Dendritic cell treated with granulocyte-macrophage colony-stimulating factor and Interleukin-4, amounts not matched to agents 40 ng/mL and 50 ng/mL, for 4 days (primary cell): ENCODE results near the gene POC1B.

Experiments used
- H3K27ac Mint-ChIP-seq: one replicate; pipeline ENCODE4 v1.8.0; 2022; ENCODE audit warnings: mild to moderate bottlenecking, mixed read lengths
- H3K27me3 Mint-ChIP-seq: one replicate; pipeline ENCODE4 v1.8.0; 2022; ENCODE audit warnings: mild to moderate bottlenecking, mixed read lengths
- H3K36me3 Mint-ChIP-seq: one replicate; pipeline ENCODE4 v1.8.0; 2022; ENCODE audit warnings: low read depth, mixed read lengths
- H3K4me1 Mint-ChIP-seq: one replicate; pipeline ENCODE4 v1.8.0; 2022; ENCODE audit warnings: low read depth, mixed read lengths
- H3K4me3 Mint-ChIP-seq: one replicate; pipeline ENCODE4 v1.8.0; 2022; ENCODE audit warnings: mild to moderate bottlenecking, moderate library complexity, mixed read lengths
- H3K9me3 Mint-ChIP-seq: one replicate; pipeline ENCODE4 v1.8.0; 2022; ENCODE audit warnings: mixed read lengths
- intact Hi-C: fragments of 100-400 bp; cut with micrococcal nuclease; formaldehyde crosslinking; loops from one replicate; pipeline ENCODE4 v1.15.0; 2022

POC1B gene

DNA sequence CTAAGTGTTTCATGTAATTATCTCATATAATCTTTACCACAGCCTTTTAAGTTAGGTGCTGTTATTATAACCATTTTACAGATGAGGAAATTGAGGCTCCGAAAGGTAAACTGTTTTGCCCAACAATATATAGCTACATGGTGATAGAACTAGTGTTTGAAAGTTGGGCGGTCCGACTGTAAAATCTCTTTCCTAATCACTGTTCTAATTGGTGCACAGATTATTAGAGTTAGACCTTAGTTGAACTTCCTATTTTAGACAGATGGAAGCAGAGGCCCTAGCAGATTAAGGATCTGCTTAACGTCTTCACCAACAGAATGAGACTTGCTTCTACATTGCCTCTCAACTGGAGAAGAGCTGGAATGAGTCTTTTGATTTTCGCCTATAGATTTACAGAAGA lies 143.5 kb downstream of the POC1B start:
- intact Hi-C loops, result loop anchor here (5.0 kb wide), 1 partner anchor 45 kb away; no protein-coding TSS in a partner anchor
- H3K36me3 Mint-ChIP-seq, result no peaks in the 10 kb centered on the region
- no peaks in the 10 kb centered on the region for H3K9me3 Mint-ChIP-seq
- H3K4me1 Mint-ChIP-seq, result peaks cover 46% of the 10 kb centered on the region
- H3K27me3 Mint-ChIP-seq, result no peaks in the 10 kb centered on the region
- H3K27ac Mint-ChIP-seq, result no peak overlapping the region
- no peak overlapping the region for H3K4me3 Mint-ChIP-seq

DNA sequence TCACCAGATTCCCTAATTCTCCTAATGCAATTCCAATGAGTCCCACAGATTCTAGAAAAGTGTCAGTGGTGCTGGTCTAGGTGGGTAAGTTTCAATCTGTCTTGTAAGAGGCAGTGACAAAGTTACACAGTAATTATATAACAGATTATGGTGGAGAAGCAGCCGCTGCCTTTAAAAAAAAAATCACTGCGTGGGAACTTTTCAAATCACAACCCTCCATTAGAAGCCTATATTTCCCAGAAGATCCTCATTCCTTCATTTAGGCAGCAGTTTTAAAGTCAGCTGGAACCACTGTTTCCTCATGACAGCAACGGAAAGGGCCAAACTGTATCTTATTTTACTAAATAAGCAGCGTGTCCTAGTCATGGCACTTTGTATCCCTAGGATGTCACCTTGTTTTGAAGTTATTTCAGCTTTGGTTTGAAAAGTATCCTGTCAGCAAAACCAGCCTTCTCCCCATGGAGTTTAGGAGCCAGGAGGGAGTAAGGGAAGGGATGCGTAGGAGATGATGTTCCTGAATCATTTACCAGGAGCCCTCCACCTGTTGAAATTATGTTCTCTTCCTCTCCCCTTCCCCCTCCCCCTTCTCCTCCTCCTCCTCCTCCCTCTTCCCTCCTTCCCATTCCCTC lies 145.9 kb downstream of the POC1B start:
- H3K9me3 Mint-ChIP-seq, result no peaks in the 10 kb centered on the region
- H3K27ac Mint-ChIP-seq, result no peak overlapping the region
- H3K4me1 Mint-ChIP-seq, result peaks cover 56% of the 10 kb centered on the region
- H3K27me3 Mint-ChIP-seq, result no peaks in the 10 kb centered on the region
- intact Hi-C loops, result loop anchor here (5.0 kb wide), 1 partner anchor 47 kb away; no protein-coding TSS in a partner anchor
- no peaks in the 10 kb centered on the region for H3K36me3 Mint-ChIP-seq
- H3K4me3 Mint-ChIP-seq, result no peak overlapping the region

DNA sequence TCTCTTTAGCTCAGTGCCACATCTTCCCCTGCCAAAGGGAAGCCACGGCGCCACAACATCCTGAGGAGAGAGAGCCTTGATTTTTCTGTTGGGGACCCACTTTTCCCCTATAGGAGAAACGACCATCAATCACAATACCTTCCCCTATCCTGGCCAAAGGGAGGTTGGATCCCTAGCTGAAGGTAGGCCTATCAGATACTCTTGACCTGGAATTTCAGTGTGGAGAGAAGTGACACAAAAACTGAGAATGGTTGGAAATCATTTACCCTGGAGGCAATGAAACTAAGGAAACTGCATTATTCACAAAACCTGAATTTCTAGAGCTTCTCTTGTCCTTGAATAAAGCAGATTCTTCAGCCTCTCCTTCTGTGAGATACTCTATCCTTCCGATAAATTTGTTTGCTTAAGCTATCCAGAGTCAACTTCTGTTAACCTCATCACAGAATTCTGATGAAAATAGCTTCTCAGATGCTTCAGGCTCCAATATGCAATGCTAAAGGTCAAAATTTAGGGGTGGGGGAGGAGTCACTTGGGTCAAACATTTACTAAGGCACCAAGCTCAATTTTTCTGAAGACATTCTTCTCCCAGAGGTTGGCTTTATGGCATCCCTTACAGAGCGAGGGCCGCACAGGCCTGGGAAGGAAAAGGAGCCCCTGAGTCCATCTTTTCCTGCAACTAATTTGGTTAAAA lies 146.6 kb downstream of the POC1B start:
- no peaks in the 10 kb centered on the region for H3K9me3 Mint-ChIP-seq
- H3K4me3 Mint-ChIP-seq, result no peak overlapping the region
- no peaks in the 10 kb centered on the region for H3K36me3 Mint-ChIP-seq
- peaks cover 50% of the 10 kb centered on the region for H3K4me1 Mint-ChIP-seq
- no peak overlapping the region for H3K27ac Mint-ChIP-seq
- no peaks in the 10 kb centered on the region for H3K27me3 Mint-ChIP-seq
- intact Hi-C loops, result no loop called here

DNA sequence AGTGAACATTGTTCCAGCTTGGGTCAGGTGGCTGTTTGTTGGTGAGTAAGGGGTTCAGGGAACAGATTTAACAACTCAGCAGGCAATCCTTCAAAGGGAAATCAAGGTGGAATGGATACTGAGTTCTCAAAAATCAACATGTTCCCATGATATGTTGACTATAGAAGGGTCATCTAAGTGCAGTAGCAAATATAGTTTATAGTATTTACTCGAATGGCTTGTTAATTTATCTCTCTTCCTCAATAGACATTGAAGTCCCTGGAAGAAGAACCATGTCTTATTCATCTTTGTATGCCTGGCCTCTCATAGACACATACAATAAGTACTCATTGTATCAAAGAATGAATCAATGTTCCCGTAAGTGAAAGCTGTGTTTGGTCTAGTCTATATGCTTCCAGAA lies 149.0 kb downstream of the POC1B start:
- Mint-ChIP-seq H3K27ac (no peak overlapping the region), H3K9me3 (no peaks in the 10 kb centered on the region), H3K4me1 (peaks cover 25% of the 10 kb centered on the region), H3K27me3 (no peaks in the 10 kb centered on the region), H3K36me3 (no peaks in the 10 kb centered on the region), H3K4me3 (no peak overlapping the region)
- intact Hi-C loops, result no loop called here

DNA sequence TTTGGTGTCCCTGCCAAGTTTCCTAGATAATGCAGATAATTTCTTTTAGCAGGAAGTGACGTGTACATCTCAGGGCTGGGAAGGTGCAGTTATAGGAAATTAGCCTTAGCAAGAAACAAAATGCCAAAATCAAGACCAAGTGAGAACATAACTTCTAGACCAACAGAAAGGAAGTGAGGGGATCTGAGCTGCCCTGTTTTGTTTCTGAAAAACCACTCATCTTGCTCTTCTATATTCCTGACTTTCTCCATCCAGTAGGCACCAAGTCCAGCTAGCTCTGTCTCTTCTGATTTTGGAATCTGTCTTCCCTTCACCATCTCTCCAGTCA lies 149.7 kb downstream of the POC1B start:
- H3K9me3 Mint-ChIP-seq, result no peaks in the 10 kb centered on the region
- peaks cover 22% of the 10 kb centered on the region for H3K4me1 Mint-ChIP-seq
- H3K36me3 Mint-ChIP-seq, result no peaks in the 10 kb centered on the region
- H3K4me3 Mint-ChIP-seq, result no peak overlapping the region
- H3K27me3 Mint-ChIP-seq, result no peaks in the 10 kb centered on the region
- intact Hi-C loops, result no loop called here
- no peak overlapping the region for H3K27ac Mint-ChIP-seq

DNA sequence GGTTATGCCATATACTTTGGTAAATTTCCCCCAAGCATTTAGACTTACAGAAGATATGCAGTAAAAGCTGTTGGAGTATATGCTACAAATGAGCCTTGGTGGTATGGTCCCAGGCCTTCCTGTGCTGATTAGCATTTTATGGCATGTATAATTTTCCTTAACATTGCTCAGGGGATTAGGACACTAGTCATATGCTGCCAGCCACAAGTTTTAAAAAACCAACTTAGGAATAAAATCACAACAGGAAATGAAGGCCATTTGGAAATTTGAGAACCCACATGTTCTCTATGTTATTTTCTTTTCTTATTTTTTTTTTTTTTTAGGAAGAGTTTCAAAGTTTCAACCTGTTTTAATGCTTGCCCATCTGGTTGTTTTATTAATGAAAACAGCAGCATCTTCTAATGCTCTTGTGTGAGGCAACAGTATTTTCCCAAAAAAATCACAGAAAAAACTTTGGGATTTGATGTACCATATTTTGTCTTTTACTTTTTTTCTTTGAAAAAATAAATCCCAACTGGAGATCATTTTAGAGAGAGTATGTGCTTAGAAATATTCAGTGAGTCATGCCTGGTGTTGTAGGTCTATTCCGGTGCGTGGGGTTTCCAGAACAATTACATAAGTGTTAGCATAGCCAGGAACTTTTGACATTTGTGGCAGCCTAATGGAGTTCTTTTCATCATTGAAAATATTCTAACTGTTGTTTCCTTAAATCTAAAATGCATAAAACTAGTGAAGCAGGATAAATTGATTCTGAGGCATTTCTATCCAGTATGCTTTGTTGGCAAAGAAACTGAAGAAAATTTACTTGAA lies 151.9 kb downstream of the POC1B start:
- Mint-ChIP-seq H3K36me3 (no peaks in the 10 kb centered on the region), H3K4me3 (no peak overlapping the region), H3K9me3 (no peaks in the 10 kb centered on the region), H3K4me1 (peaks cover 28% of the 10 kb centered on the region), H3K27ac (no peak overlapping the region), H3K27me3 (no peaks in the 10 kb centered on the region)
- intact Hi-C loops, result no loop called here

DNA sequence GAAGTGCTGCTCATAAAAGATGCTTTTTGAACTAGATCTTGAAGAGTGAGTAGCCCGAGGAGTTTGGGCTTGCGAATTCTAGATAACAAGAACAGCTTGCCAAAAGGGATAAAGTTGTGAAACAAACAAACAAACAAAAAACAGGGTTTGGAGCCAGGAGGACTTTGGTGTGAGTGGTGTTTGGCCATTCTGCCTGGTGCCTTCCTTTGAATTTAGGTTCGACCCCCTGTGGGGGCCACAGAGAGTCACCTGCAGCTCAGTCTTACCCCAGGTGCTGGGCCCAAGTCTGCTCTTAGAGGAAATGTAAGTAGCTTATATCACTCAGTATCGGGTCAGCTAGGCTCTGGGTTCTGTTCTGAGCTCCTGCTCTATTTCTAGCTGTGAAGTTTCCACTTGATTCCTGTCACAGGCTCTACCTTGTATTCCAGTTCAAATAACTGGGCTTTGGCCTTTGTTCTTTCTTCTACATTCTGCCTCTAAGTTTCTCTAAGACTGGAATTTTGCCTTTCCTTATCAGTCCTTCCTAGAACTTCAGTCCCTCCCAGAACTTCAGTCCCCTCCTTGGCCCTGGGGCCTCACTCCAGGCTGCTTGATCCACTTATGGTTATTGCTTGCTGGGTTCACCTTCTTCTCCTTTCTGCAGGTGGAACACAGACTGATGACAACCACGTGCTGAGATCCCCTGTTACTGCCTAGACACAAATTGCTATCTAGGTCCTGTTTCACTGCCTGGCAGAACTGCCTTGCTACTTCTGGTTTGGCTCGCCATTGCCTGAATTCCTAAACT lies 153.1 kb downstream of the POC1B start:
- no peaks in the 10 kb centered on the region for H3K27me3 Mint-ChIP-seq
- intact Hi-C loops, result no loop called here
- no peak overlapping the region for H3K27ac Mint-ChIP-seq
- H3K4me1 Mint-ChIP-seq, result peaks cover 28% of the 10 kb centered on the region
- H3K4me3 Mint-ChIP-seq, result no peak overlapping the region
- H3K36me3 Mint-ChIP-seq, result no peaks in the 10 kb centered on the region
- H3K9me3 Mint-ChIP-seq, result no peaks in the 10 kb centered on the region

DNA sequence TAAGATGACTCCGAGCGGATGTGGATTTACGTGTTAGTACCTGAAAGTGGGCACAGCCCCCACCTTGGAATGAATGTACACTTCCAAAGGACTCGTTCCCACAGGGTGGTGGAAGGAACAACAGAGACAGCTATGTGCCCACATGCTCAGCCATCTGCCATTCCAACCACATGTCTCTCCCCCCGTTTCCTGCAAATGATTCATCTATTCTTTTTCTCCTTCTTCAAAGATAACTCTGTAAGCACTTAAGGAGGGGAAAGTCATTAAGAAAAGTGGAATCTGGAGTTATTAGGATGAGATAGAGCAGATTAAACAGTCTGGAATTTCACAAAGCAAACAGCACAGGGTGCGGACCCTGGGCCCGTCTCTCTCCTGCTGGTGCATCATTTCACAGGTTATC lies 155.0 kb downstream of the POC1B start:
- no peaks in the 10 kb centered on the region for H3K36me3 Mint-ChIP-seq

DNA sequence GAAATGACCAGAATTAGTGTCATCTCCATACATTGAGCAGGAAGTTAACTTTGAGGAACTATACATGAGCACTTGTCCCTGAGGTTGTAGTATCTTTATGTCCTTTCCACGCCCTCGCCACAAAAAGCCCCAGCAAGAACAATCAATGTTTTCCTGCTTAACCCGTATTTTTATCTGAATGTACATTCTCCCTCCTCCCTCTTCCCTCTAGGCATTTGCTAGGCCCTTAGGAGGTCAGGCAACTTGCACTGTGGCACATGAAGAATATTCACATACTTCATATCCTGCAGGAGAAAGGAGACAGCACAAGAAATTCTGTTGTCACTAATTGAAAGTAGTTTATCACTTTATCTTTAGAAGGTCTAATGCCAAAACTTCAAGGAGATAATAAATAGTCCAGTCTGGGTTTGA lies 155.4 kb downstream of the POC1B start:
- H3K27me3 Mint-ChIP-seq, result no peaks in the 10 kb centered on the region
- no peak overlapping the region for H3K4me3 Mint-ChIP-seq
- H3K27ac Mint-ChIP-seq, result no peak overlapping the region
- peaks cover 16% of the 10 kb centered on the region for H3K4me1 Mint-ChIP-seq
- no peaks in the 10 kb centered on the region for H3K9me3 Mint-ChIP-seq
- H3K36me3 Mint-ChIP-seq, result no peaks in the 10 kb centered on the region
- intact Hi-C loops, result no loop called here

More for the DNA sequence above, 155.0 kb downstream of the POC1B start:
- H3K27me3 Mint-ChIP-seq, result no peaks in the 10 kb centered on the region
- peaks cover 20% of the 10 kb centered on the region for H3K4me1 Mint-ChIP-seq
- H3K4me3 Mint-ChIP-seq, result no peak overlapping the region
- H3K27ac Mint-ChIP-seq, result no peak overlapping the region
- H3K9me3 Mint-ChIP-seq, result no peaks in the 10 kb centered on the region
- intact Hi-C loops, result no loop called here
